Fibroblast of lung (primary cell): ENCODE measurements around the gene GPX1. TPM values are rescaled to one million over a fixed set of nuclear protein-coding genes. Genes with fewer than 3 reads are reported as not detected.
"Not testable (repeated sequence)": the region's sequence is repeated elsewhere in the genome, so short reads cannot be mapped to it uniquely, and the experiment has no call there.

Experiments
- DNase-seq, 2 donors: peaks; one replicate each; pipeline versions ENCODE4 v3.0.0 to v3.0.0-alpha.2; 2010; ENCODE audit warnings: low read depth in 2 of 2
- H2AFZ ChIP-seq: 2 replicates; pipeline ENCODE4 v1.5.1; 2012; ENCODE audit warnings: low read length, control low read depth, inconsistent platforms
- H3K27ac ChIP-seq: 2 replicates; pipeline ENCODE4 v1.5.1; 2011; ENCODE audit warnings: low read length, control low read depth; ENCODE audit not compliant: insufficient read depth
- H3K27me3 ChIP-seq: 2 replicates; pipeline ENCODE4 v1.5.1; 2011; ENCODE audit warnings: mild to moderate bottlenecking, low read length; ENCODE audit not compliant: control insufficient read depth, insufficient read depth
- H3K36me3 ChIP-seq: 2 replicates; pipeline ENCODE4 v1.5.1; 2011; ENCODE audit warnings: low read length; ENCODE audit not compliant: control insufficient read depth, insufficient read depth
- H3K4me1 ChIP-seq: 2 replicates; pipeline ENCODE4 v1.5.1; 2011; ENCODE audit warnings: low read length; ENCODE audit not compliant: control insufficient read depth, insufficient read depth; ENCODE audit errors: extremely low read depth
- H3K4me2 ChIP-seq: 2 replicates; pipeline ENCODE4 v1.5.1; 2011; ENCODE audit warnings: low read length, control low read depth; ENCODE audit not compliant: insufficient read depth; ENCODE audit errors: extremely low read depth
- H3K4me3 ChIP-seq, 4 experiments: fragments of 200-600 bp in 1 of 4; sonication (generic) in 1 of 4; replicated peaks in 1 of 4; 2 replicates each; pipeline ENCODE4 v1.5.1; 2011 to 2016; ENCODE audit warnings: low read length in 4 of 4, low read depth in 3 of 4, mild to moderate bottlenecking in 3 of 4, control low read depth in 2 of 4, inconsistent platforms in 1 of 4, mixed read lengths in 1 of 4; ENCODE audit not compliant: insufficient read depth in 1 of 4; ENCODE audit errors: control extremely low read depth in 1 of 4
- H3K79me2 ChIP-seq: 2 replicates; pipeline ENCODE4 v1.5.1; 2012; ENCODE audit warnings: mild to moderate bottlenecking, low read length, inconsistent platforms; ENCODE audit not compliant: control insufficient read depth, insufficient read depth
- H3K9ac ChIP-seq: 2 replicates; pipeline ENCODE4 v1.5.1; 2011; ENCODE audit warnings: mild to moderate bottlenecking, low read length, control low read depth; ENCODE audit not compliant: insufficient read depth
- H3K9me3 ChIP-seq: 2 replicates; pipeline ENCODE4 v1.5.1; 2012; ENCODE audit warnings: low read depth, low read length; ENCODE audit not compliant: control insufficient read depth, insufficient read depth
- H4K20me1 ChIP-seq: 2 replicates; pipeline ENCODE4 v1.5.1; 2011; ENCODE audit warnings: low read length; ENCODE audit not compliant: control insufficient read depth, insufficient read depth; ENCODE audit errors: extremely low read depth
- CTCF ChIP-seq, 2 donors: IDR thresholded peaks in 1 of 2; conservative IDR thresholded peaks in 1 of 2; 1 replicate in 1 of 2; 2 replicates in 1 of 2; pipeline ENCODE4 v1.5.1; 2011 to 2012; ENCODE audit warnings: low read length in 2 of 2, control low read depth in 1 of 2, inconsistent platforms in 1 of 2, low read depth in 1 of 2, mild to moderate bottlenecking in 1 of 2
- EZH2 ChIP-seq: IDR thresholded peaks from 2 replicates; pipeline ENCODE4 v1.5.1; 2012; ENCODE audit warnings: low read length, control low read depth, mild to moderate bottlenecking; ENCODE audit errors: missing control alignments
- polyA plus RNA-seq, 2 donors: library from polyadenylated mRNA; depleted of rRNA in 1 of 2; stranded (reverse) in 1 of 2; unstranded in 1 of 2; fragments of >200 nt; gene quantifications; 2 replicates each; pipeline ENCODE4 v1.2.1, GENCODE V29; 2011 to 2012; ENCODE audit warnings: missing spikeins in 1 of 2
- total RNA-seq: library from RNA; depleted of rRNA; stranded (reverse); fragments of >200 nt; gene quantifications from 2 replicates; pipeline ENCODE4 v1.2.1, GENCODE V29; 2014

The GPX1 gene
- total and polyA plus RNA-seq, 2 donors (not counting 1 experiment from before 2014, with no cell fraction given) = 227 to 456 TPM

GRCh38 chr3:49329186-49329585, 29.0 kb downstream of the GPX1 start:
- Histone ChIP-seq H3K4me3 (no peak overlapping the region), H3K4me2 (no peak overlapping the region), H3K79me2 (no peaks in the 10 kb centered on the region), H3K9ac (no peak overlapping the region), H2AFZ (no peak overlapping the region), H4K20me1 (no peaks in the 10 kb centered on the region), H3K36me3 (peaks cover 15% of the 10 kb centered on the region), H3K27me3 (no peaks in the 10 kb centered on the region), H3K27ac (no peak overlapping the region), H3K4me1 (no peaks in the 10 kb centered on the region), H3K9me3 (no peaks in the 10 kb centered on the region)
- DNase-seq = peak in 1 of 2 donors; percentile 58
- no peak for TF ChIP-seq EZH2
- no peak for TF ChIP-seq CTCF (conservative IDR thresholded peaks at IDR 0.05 in 1 of 2, IDR thresholded peaks at IDR 0.05 in 1 of 2; ENCODE audit: low read depth in 1 of 2, low read length in 2 of 2)

GRCh38 chr3:49328350-49328749, 29.8 kb downstream of the GPX1 start:
- peaks cover 12% of the 10 kb centered on the region for H3K36me3 ChIP-seq
- H3K4me2 ChIP-seq, H3K79me2 ChIP-seq: not testable (repeated sequence)

GRCh38 chr3:49327485-49327884, 30.7 kb downstream of the GPX1 start:
- DNase-seq = no peak
- Histone ChIP-seq H3K36me3 (peaks cover 12% of the 10 kb centered on the region), H3K4me3 (no peak overlapping the region), H3K9me3 (no peaks in the 10 kb centered on the region), H2AFZ (no peak overlapping the region), H3K4me2 (no peak overlapping the region), H3K27ac (no peak overlapping the region), H4K20me1 (no peaks in the 10 kb centered on the region), H3K79me2 (no peaks in the 10 kb centered on the region), H3K27me3 (no peaks in the 10 kb centered on the region), H3K4me1 (no peaks in the 10 kb centered on the region), H3K9ac (no peak overlapping the region)
- peak in 1 of 2 donors; percentile 13 for TF ChIP-seq CTCF (conservative IDR thresholded peaks at IDR 0.05 in 1 of 2, IDR thresholded peaks at IDR 0.05 in 1 of 2; ENCODE audit: low read depth in 1 of 2, low read length in 2 of 2)
- TF ChIP-seq EZH2 = no peak

More at GRCh38 chr3:49328350-49328749, 29.8 kb downstream of the GPX1 start:
- H3K4me3 ChIP-seq, DNase-seq, H3K4me1 ChIP-seq, H3K27ac ChIP-seq, H3K9me3 ChIP-seq, H2AFZ ChIP-seq, H4K20me1 ChIP-seq, H3K27me3 ChIP-seq, H3K9ac ChIP-seq: not testable (repeated sequence)
